GM12878 (cell line): ENCODE results near the gene IFT122. TPM values are rescaled to one million over a fixed set of nuclear protein-coding genes. Genes with fewer than 3 reads are reported as not detected.

Source experiments
- ATAC-seq: fragments of 200-7000 bp; cut with Tn5 transposase; 3 replicates; pipeline ENCODE4 v1.9.1; 2020; ENCODE audit warnings: mild to moderate bottlenecking, moderate library complexity
- BruUV-seq: library from RNA; stranded (reverse); fragments of 400-500 nt; replicated peaks from 2 replicates; lab custom pipeline; 2021; lab: Mats Ljungman, UMichigan
- CTCF ChIA-PET: fragments of 300-600 bp; sonication (Branson Sonifier 250); formaldehyde crosslinking; extraction: SDS; loops from one replicate; lab custom pipeline; 2021; ENCODE audit warnings: inconsistent platforms; lab: Yijun Ruan, JAX
- POLR2A ChIA-PET: fragments of 350-600 bp; formaldehyde crosslinking; extraction: SDS; loops from one replicate; lab custom pipeline; 2021; ENCODE audit warnings: inconsistent platforms; lab: Charles Lee
- RAD21 ChIA-PET: fragments of 300-600 bp; sonication (Branson Sonifier 250); formaldehyde crosslinking; loops from one replicate; lab custom pipeline; 2023; ENCODE audit warnings: antibody characterized with exemption; ENCODE audit not compliant: unreplicated experiment; lab: Charles Lee
- SMC1A ChIA-PET: fragments of 300-600 bp; sonication (Branson Sonifier 250); formaldehyde crosslinking; loops from one replicate; lab custom pipeline; 2023; ENCODE audit not compliant: unreplicated experiment, uncharacterized antibody; lab: Charles Lee
- DNase-seq: peaks from one replicate; pipeline ENCODE4 v3.0.0-alpha.2; 2011; ENCODE audit warnings: low read depth, low spot score
- FAIRE-seq: peaks from 3 replicates; lab custom pipeline; 2011; peaks lifted over from hg19 to GRCh38; lab: Jason Lieb, UNC
- H2AFZ ChIP-seq: 2 replicates; pipeline ENCODE4 v1.6.0; 2011; ENCODE audit warnings: low read depth, low read length, control low read depth; ENCODE audit not compliant: control insufficient read depth
- H3K27ac ChIP-seq: 2 replicates; pipeline ENCODE4 v1.5.1; 2011; ENCODE audit warnings: control low read depth; ENCODE audit not compliant: control insufficient read depth, insufficient read depth
- H3K27me3 ChIP-seq, 2 experiments: replicated peaks in 1 of 2; 2 replicates each; pipeline versions ENCODE4 v1.6.0 to v1.6.1; 2011; ENCODE audit warnings: low read length in 1 of 2; ENCODE audit not compliant: control insufficient read depth in 2 of 2, insufficient read depth in 2 of 2
- H3K36me3 ChIP-seq, 2 experiments: 2 replicates each; pipeline ENCODE4 v1.5.1; 2011; ENCODE audit warnings: low read length in 1 of 2; ENCODE audit not compliant: control insufficient read depth in 2 of 2, insufficient read depth in 2 of 2
- H3K4me1 ChIP-seq: 2 replicates; pipeline ENCODE4 v1.6.1; 2011; ENCODE audit warnings: mild to moderate bottlenecking, low read length, moderate library complexity, mixed read lengths; ENCODE audit not compliant: control insufficient read depth, insufficient read depth
- H3K4me2 ChIP-seq: 2 replicates; pipeline ENCODE4 v1.6.0; 2011; ENCODE audit warnings: control low read depth; ENCODE audit not compliant: control insufficient read depth, insufficient read depth
- H3K4me3 ChIP-seq: fragments of 200-600 bp; sonication (generic); 2 replicates; pipeline ENCODE4 v1.5.1; 2016
- H3K79me2 ChIP-seq: 2 replicates; pipeline ENCODE4 v1.6.0; 2011; ENCODE audit warnings: low read length; ENCODE audit not compliant: control insufficient read depth, insufficient read depth
- H3K9ac ChIP-seq: 2 replicates; pipeline ENCODE4 v1.8.0; 2011; ENCODE audit warnings: low read length, control low read depth, mixed read lengths; ENCODE audit not compliant: control insufficient read depth, insufficient read depth
- H3K9me3 ChIP-seq: replicated peaks from 3 replicates; pipeline ENCODE4 v1.5.1; 2011; ENCODE audit warnings: mild to moderate bottlenecking, low read length; ENCODE audit not compliant: control insufficient read depth, insufficient read depth
- H4K20me1 ChIP-seq: 2 replicates; pipeline ENCODE4 v1.6.0; 2011; ENCODE audit not compliant: control insufficient read depth, insufficient read depth
- BCL3 ChIP-seq: IDR thresholded peaks from 2 replicates; pipeline ENCODE4 v1.6.1; 2011; ENCODE audit warnings: borderline replicate concordance, low read depth, mild to moderate bottlenecking, moderate library complexity, low read length; ENCODE audit not compliant: insufficient read depth, poor library complexity, severe bottlenecking
- DPF2 ChIP-seq: fragments of 450-650 bp; IDR thresholded peaks from 2 replicates; pipeline ENCODE4 v1.6.1; 2017; ENCODE audit warnings: mild to moderate bottlenecking
- ETV6 ChIP-seq, 2 experiments: fragments of 450-650 bp in 1 of 2; IDR thresholded peaks in 1 of 2; conservative IDR thresholded peaks in 1 of 2; 2 replicates each; pipeline ENCODE4 v1.6.1; 2014; ENCODE audit warnings: antibody characterized with exemption in 1 of 2, borderline replicate concordance in 1 of 2, low read depth in 1 of 2, mild to moderate bottlenecking in 1 of 2, moderate library complexity in 1 of 2
- POU2F2 ChIP-seq: IDR thresholded peaks from 3 replicates; pipeline ENCODE4 v1.6.1; 2011; ENCODE audit warnings: low read depth, mild to moderate bottlenecking, low read length, borderline replicate concordance
- SIX5 ChIP-seq: IDR thresholded peaks from 2 replicates; pipeline ENCODE4 v1.6.1; 2011; ENCODE audit warnings: mild to moderate bottlenecking, low read depth, low read length, moderate library complexity; ENCODE audit not compliant: severe bottlenecking
- SUZ12 ChIP-seq: fragments of 200-600 bp; sonication (generic); IDR thresholded peaks from one replicate; pipeline ENCODE4 v1.6.1; 2018; ENCODE audit warnings: antibody characterized with exemption, mild to moderate bottlenecking; ENCODE audit not compliant: unreplicated experiment
- YBX1 ChIP-seq: fragments of 450-650 bp; IDR thresholded peaks from 2 replicates; pipeline ENCODE4 v1.6.1; 2016; ENCODE audit warnings: antibody characterized with exemption
- YY1 ChIP-seq: IDR thresholded peaks from 2 replicates; pipeline ENCODE4 v1.6.1; 2011; ENCODE audit warnings: low read depth, mild to moderate bottlenecking, low read length
- ZNF24 ChIP-seq: fragments of 450-650 bp; IDR thresholded peaks from 2 replicates; pipeline ENCODE4 v1.6.1; 2017; ENCODE audit warnings: antibody characterized with exemption, mild to moderate bottlenecking
- ZNF622 ChIP-seq: fragments of 450-650 bp; IDR thresholded peaks from 2 replicates; pipeline ENCODE4 v1.6.1; 2017; ENCODE audit warnings: mild to moderate bottlenecking, inconsistent platforms
- WGBS: methylation state at CpG from one replicate; pipeline ENCODE4 v1.1.6; 2016; ENCODE audit warnings: low lambda C conversion rate; ENCODE audit not compliant: insufficient replicate concordance, insufficient coverage; ENCODE audit errors: missing lambda C conversion rate; 5-methylcytosine and 5-hydroxymethylcytosine counted together
- in situ Hi-C: fragments of 300-500 bp; cut with MboI; formaldehyde crosslinking; loops from 9 replicates; pipeline ENCODE4 v1.14.3; 2018; ENCODE audit warnings: mixed read lengths
- intact Hi-C: fragments of 100-400 bp; cut with micrococcal nuclease; formaldehyde crosslinking; loops from one replicate; pipeline ENCODE4 v1.14.2; 2022; ENCODE audit not compliant: unreplicated experiment
- polyA plus RNA-seq, 11 experiments: library from polyadenylated mRNA; depleted of rRNA in 4 of 11; unstranded in 6 of 11; stranded (reverse) in 5 of 11; fragments of >200 nt; fragmentation: Nextera tagmentation in 4 of 11; fragmentation: Illumina TruSeq in 1 of 11; extraction: Ambion mirVana in 4 of 11; extraction: Trizol in 1 of 11; gene quantifications; 1 replicate in 1 of 11; 2 replicates in 10 of 11; pipeline versions ENCODE4 v1.2.1 to v1.2.3, GENCODE V29; 2011 to 2016; ENCODE audit warnings: inconsistent platforms in 2 of 11, missing spikeins in 2 of 11, low read depth in 1 of 11
- total RNA-seq, 4 experiments: library from RNA; depleted of rRNA in 3 of 4; stranded (reverse); fragments of >200 nt in 3 of 4; fragmentation: Illumina TruSeq in 1 of 4; extraction: Trizol in 1 of 4; gene quantifications; 2 replicates each; pipeline versions ENCODE4 v1.2.1 to v1.2.3, GENCODE V29; 2013 to 2021
- TF ChIP-seq, protein P1 (sequence below): fragments of 450-650 bp; IDR thresholded peaks from 2 replicates; pipeline ENCODE4 v1.6.1; 2016; ENCODE audit warnings: mild to moderate bottlenecking, moderate library complexity, borderline replicate concordance
- TF ChIP-seq, protein P2 (sequence below): IDR thresholded peaks from 2 replicates; pipeline ENCODE4 v1.6.1; 2011; ENCODE audit warnings: low read depth, mild to moderate bottlenecking, low read length, moderate library complexity, borderline replicate concordance; ENCODE audit errors: extremely low read depth
- TF ChIP-seq, protein P3 (sequence below): fragments of 150-350 bp; IDR thresholded peaks from 2 replicates; pipeline ENCODE4 v1.6.1; 2016; ENCODE audit warnings: low read depth, low read length

Gene IFT122
- total and polyA plus RNA-seq, 10 of the 15 experiments (the other 5 are each of a cell fraction or from before 2014, with no cell fraction given) = 1.8 to 19.2 (median 8.4) TPM

DNA sequence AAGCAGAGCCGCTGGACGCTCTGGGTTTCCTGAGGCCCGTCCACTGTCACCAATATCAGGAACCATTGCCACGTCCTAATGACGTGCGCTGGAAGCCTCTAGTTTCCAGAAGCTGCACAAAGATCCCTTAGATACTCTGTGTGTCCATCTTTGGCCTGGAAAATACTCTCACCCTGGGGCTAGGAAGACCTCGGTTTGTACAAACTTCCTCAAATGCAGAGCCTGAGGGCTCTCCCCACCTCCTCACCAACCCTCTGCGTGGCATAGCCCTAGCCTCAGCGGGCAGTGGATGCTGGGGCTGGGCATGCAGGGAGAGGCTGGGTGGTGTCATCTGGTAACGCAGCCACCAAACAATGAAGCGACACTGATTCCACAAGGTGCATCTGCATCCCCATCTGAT is 91.7 kb downstream of the IFT122 start (continued):
- TF ChIP-seq, protein P1, sequence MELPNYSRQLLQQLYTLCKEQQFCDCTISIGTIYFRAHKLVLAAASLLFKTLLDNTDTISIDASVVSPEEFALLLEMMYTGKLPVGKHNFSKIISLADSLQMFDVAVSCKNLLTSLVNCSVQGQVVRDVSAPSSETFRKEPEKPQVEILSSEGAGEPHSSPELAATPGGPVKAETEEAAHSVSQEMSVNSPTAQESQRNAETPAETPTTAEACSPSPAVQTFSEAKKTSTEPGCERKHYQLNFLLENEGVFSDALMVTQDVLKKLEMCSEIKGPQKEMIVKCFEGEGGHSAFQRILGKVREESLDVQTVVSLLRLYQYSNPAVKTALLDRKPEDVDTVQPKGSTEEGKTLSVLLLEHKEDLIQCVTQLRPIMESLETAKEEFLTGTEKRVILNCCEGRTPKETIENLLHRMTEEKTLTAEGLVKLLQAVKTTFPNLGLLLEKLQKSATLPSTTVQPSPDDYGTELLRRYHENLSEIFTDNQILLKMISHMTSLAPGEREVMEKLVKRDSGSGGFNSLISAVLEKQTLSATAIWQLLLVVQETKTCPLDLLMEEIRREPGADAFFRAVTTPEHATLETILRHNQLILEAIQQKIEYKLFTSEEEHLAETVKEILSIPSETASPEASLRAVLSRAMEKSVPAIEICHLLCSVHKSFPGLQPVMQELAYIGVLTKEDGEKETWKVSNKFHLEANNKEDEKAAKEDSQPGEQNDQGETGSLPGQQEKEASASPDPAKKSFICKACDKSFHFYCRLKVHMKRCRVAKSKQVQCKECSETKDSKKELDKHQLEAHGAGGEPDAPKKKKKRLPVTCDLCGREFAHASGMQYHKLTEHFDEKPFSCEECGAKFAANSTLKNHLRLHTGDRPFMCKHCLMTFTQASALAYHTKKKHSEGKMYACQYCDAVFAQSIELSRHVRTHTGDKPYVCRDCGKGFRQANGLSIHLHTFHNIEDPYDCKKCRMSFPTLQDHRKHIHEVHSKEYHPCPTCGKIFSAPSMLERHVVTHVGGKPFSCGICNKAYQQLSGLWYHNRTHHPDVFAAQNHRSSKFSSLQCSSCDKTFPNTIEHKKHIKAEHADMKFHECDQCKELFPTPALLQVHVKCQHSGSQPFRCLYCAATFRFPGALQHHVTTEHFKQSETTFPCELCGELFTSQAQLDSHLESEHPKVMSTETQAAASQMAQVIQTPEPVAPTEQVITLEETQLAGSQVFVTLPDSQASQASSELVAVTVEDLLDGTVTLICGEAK = no peak
- no peak for TF ChIP-seq BCL3
- no peak for TF ChIP-seq ETV6 (conservative IDR thresholded peaks at IDR 0.05 in 1 of 2, IDR thresholded peaks at IDR 0.05 in 1 of 2; ENCODE audit: borderline replicate concordance in 1 of 2, low read depth in 1 of 2)
- TF ChIP-seq, all 136 proteins: peak for 0

DNA sequence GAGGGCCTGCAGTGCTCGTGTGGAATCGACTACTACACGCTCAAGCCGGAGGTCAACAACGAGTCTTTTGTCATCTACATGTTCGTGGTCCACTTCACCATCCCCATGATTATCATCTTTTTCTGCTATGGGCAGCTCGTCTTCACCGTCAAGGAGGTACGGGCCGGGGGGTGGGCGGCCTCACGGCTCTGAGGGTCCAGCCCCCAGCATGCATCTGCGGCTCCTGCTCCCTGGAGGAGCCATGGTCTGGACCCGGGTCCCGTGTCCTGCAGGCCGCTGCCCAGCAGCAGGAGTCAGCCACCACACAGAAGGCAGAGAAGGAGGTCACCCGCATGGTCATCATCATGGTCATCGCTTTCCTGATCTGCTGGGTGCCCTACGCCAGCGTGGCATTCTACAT is 92.2 kb downstream of the IFT122 start:
- in situ Hi-C loops = no loop called here
- H3K79me2 ChIP-seq = no peaks in the 10 kb centered on the region
- H2AFZ ChIP-seq = no peak overlapping the region
- ChIA-PET CTCF (interaction anchor here (0.9 kb wide), 1 partner anchor 95 kb away, joined by 3 read pairs; no protein-coding TSS in a partner anchor), SMC1A (no interaction called here), RAD21 (no interaction called here), POLR2A (no interaction called here)
- no peak overlapping the region for H3K9ac ChIP-seq
- no peak overlapping the region for H3K4me3 ChIP-seq
- H3K36me3 ChIP-seq = no peaks in the 10 kb centered on the region
- no peak overlapping the region for H3K27ac ChIP-seq
- BruUV-seq = no TSS peak
- ATAC-seq = no peak
- DNase-seq = no peak
- FAIRE-seq = no peak
- no peaks in the 10 kb centered on the region for H4K20me1 ChIP-seq
- 59% methylated on average over 20 of the region's 20 CpGs for WGBS
- intact Hi-C loops = no loop called here
- no peaks in the 10 kb centered on the region for H3K9me3 ChIP-seq
- TF ChIP-seq POU2F2 (no peak), DPF2 (no peak), ZNF24 (no peak), SIX5 (no peak), ZNF622 (no peak), YY1 (no peak), SUZ12 (no peak), YBX1 (no peak)
- TF ChIP-seq, protein P2, sequence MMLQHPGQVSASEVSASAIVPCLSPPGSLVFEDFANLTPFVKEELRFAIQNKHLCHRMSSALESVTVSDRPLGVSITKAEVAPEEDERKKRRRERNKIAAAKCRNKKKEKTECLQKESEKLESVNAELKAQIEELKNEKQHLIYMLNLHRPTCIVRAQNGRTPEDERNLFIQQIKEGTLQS = no peak
- TF ChIP-seq, protein P3, sequence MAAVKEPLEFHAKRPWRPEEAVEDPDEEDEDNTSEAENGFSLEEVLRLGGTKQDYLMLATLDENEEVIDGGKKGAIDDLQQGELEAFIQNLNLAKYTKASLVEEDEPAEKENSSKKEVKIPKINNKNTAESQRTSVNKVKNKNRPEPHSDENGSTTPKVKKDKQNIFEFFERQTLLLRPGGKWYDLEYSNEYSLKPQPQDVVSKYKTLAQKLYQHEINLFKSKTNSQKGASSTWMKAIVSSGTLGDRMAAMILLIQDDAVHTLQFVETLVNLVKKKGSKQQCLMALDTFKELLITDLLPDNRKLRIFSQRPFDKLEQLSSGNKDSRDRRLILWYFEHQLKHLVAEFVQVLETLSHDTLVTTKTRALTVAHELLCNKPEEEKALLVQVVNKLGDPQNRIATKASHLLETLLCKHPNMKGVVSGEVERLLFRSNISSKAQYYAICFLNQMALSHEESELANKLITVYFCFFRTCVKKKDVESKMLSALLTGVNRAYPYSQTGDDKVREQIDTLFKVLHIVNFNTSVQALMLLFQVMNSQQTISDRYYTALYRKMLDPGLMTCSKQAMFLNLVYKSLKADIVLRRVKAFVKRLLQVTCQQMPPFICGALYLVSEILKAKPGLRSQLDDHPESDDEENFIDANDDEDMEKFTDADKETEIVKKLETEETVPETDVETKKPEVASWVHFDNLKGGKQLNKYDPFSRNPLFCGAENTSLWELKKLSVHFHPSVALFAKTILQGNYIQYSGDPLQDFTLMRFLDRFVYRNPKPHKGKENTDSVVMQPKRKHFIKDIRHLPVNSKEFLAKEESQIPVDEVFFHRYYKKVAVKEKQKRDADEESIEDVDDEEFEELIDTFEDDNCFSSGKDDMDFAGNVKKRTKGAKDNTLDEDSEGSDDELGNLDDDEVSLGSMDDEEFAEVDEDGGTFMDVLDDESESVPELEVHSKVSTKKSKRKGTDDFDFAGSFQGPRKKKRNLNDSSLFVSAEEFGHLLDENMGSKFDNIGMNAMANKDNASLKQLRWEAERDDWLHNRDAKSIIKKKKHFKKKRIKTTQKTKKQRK = no peak
- no peaks in the 10 kb centered on the region for H3K27me3 ChIP-seq
- H3K4me1 ChIP-seq = no peaks in the 10 kb centered on the region
- H3K4me2 ChIP-seq = no peak overlapping the region
